Prostate gland (tissue), 2 donors: ENCODE measurements around the gene TMEM212. TPM values are rescaled to one million over a fixed set of nuclear protein-coding genes. Genes with fewer than 3 reads are reported as not detected.

Experiments
- DNase-seq: peaks from one replicate; pipeline ENCODE4 v3.0.0-alpha.2; 2019; ENCODE audit warnings: low spot score
- H3K27ac ChIP-seq, 2 donors: fragments of 200-600 bp; sonication (generic); 2 replicates each; pipeline ENCODE4 v1.5.1; 2017 to 2019
- H3K27me3 ChIP-seq: fragments of 200-600 bp; sonication (generic); replicated peaks from 2 replicates; pipeline ENCODE4 v1.5.1; 2019; ENCODE audit not compliant: insufficient read depth
- H3K36me3 ChIP-seq, 2 donors: fragments of 200-600 bp; sonication (generic); 1 replicate in 1 of 2; 2 replicates in 1 of 2; pipeline versions ENCODE4 v1.5.1 to v1.8.1; 2017 to 2019
- H3K4me1 ChIP-seq: fragments of 200-600 bp; sonication (generic); replicated peaks from 2 replicates; pipeline ENCODE4 v1.5.1; 2019
- H3K4me3 ChIP-seq, 2 donors: fragments of 200-600 bp; sonication (generic); 2 replicates each; pipeline ENCODE4 v1.5.1; 2017 to 2019
- H3K9me3 ChIP-seq: fragments of 200-600 bp; sonication (generic); 2 replicates; pipeline ENCODE4 v1.5.1; 2017
- CTCF ChIP-seq, 4 experiments: fragments of 200-600 bp in 2 of 4; fragments of 450-650 bp in 2 of 4; sonication (generic) in 2 of 4; IDR thresholded peaks; 1 replicate in 3 of 4; 2 replicates in 1 of 4; pipeline ENCODE4 v1.5.1; 2016 to 2019; ENCODE audit warnings: antibody characterized with exemption in 4 of 4, mild to moderate bottlenecking in 2 of 4, moderate library complexity in 2 of 4
- POLR2A ChIP-seq: fragments of 450-650 bp; IDR thresholded peaks from one replicate; pipeline ENCODE4 v1.6.1; 2016; ENCODE audit warnings: antibody characterized with exemption, mild to moderate bottlenecking
- POLR2AphosphoS5 ChIP-seq: sonication (generic); formaldehyde crosslinking; IDR thresholded peaks from one replicate; pipeline ENCODE4 v1.6.1; 2017; ENCODE audit warnings: antibody characterized with exemption
- WGBS: methylation state at CpG from one replicate; pipeline ENCODE4 v1.1.5; 2018; 5-methylcytosine and 5-hydroxymethylcytosine counted together
- intact Hi-C: fragments of 100-400 bp; cut with DNase I; formaldehyde crosslinking; loops from one replicate; pipeline ENCODE4 v1.14.2; 2022
- total RNA-seq, 2 donors: library from RNA; depleted of rRNA; stranded (reverse); fragments of >200 nt; gene quantifications; one replicate each; pipeline ENCODE4 v1.1.0, GENCODE V29; 2016

Gene TMEM212
- total RNA-seq, 2 donors from 2014 or later: not detected

- no peaks in the 10 kb centered on the region for H3K27me3 ChIP-seq
- peak; percentile 68 for DNase-seq
- intact Hi-C loops: no loop called here
- TF ChIP-seq POLR2A (peak; percentile 48), POLR2AphosphoS5 (no peak), CTCF (IDR thresholded peaks at IDR 0.05) (peak in 1 of 4 experiments; percentile 5)
- H3K4me3 ChIP-seq: peak within 1 kb of the TSS; percentile 45 to 47
- H3K36me3 ChIP-seq: no peaks in the 10 kb centered on the region
- peak within 1 kb of the TSS; percentile 65 to 79 for H3K27ac ChIP-seq
- WGBS: 0% methylated on average over 59 of the region's 78 CpGs
- no peaks in the 10 kb centered on the region for H3K9me3 ChIP-seq
- no peaks in the 10 kb centered on the region for H3K4me1 ChIP-seq
These were observed 33.1 kb upstream of the TMEM212 start, which contains the start of gene PLD1 for GRCh38 chr3:171809861-171810628. PLD1 (minus strand) TSS chr3:171810483; CDS start chr3:171738051, 72,432 bp downstream.

- 18% methylated on average over 20 of the region's 22 CpGs for WGBS
- Histone ChIP-seq H3K9me3 (no peaks in the 10 kb centered on the region), H3K27me3 (no peaks in the 10 kb centered on the region), H3K4me3 (peak overlapping the region; percentile 45 to 47), H3K27ac (peak overlapping the region; percentile 65 to 79), H3K4me1 (no peaks in the 10 kb centered on the region), H3K36me3 (no peaks in the 10 kb centered on the region)
- no peak for DNase-seq
- no peak for TF ChIP-seq POLR2AphosphoS5
- no peak for TF ChIP-seq CTCF (IDR thresholded peaks at IDR 0.05)
- no peak for TF ChIP-seq POLR2A
- intact Hi-C loops: no loop called here
These were observed 32.4 kb upstream of the TMEM212 start for GRCh38 chr3:171810629-171811294.

- Histone ChIP-seq H3K9me3 (no peaks in the 10 kb centered on the region), H3K4me1 (no peaks in the 10 kb centered on the region), H3K27me3 (no peaks in the 10 kb centered on the region), H3K4me3 (no peak overlapping the region), H3K27ac (peak overlapping the region; percentile 65 to 79), H3K36me3 (no peaks in the 10 kb centered on the region)
- TF ChIP-seq CTCF (IDR thresholded peaks at IDR 0.05): no peak
- peak; percentile 76 for TF ChIP-seq POLR2AphosphoS5
- TF ChIP-seq POLR2A: no peak
- 24% methylated on average over 4 of the region's 4 CpGs for WGBS
- intact Hi-C loops: no loop called here
- peak; percentile 43 for DNase-seq
These were observed 31.7 kb upstream of the TMEM212 start for GRCh38 chr3:171811295-171811912.

GRCh38 chr3:171811913-171812335 is 31.2 kb upstream of the TMEM212 start:
- H3K4me3 ChIP-seq: no peak overlapping the region
- H3K27me3 ChIP-seq: no peaks in the 10 kb centered on the region
- no peak overlapping the region for H3K27ac ChIP-seq
- no peaks in the 10 kb centered on the region for H3K9me3 ChIP-seq
- H3K4me1 ChIP-seq: no peaks in the 10 kb centered on the region
- DNase-seq: no peak
- no peak for TF ChIP-seq POLR2A
- TF ChIP-seq CTCF (IDR thresholded peaks at IDR 0.05): no peak
- TF ChIP-seq POLR2AphosphoS5: no peak
- 51% methylated on average over 9 of the region's 9 CpGs for WGBS
- intact Hi-C loops: no loop called here
- no peaks in the 10 kb centered on the region for H3K36me3 ChIP-seq
